GM21786 (cell line): Measurements from ENCODE around the gene SMIM3.

Experiments used
- ATAC-seq: cut with Tn5 transposase; IDR thresholded peaks from one replicate; pipeline ENCODE4 v1.9.1; 2021; ENCODE audit not compliant: unreplicated experiment

Gene SMIM3

DNA sequence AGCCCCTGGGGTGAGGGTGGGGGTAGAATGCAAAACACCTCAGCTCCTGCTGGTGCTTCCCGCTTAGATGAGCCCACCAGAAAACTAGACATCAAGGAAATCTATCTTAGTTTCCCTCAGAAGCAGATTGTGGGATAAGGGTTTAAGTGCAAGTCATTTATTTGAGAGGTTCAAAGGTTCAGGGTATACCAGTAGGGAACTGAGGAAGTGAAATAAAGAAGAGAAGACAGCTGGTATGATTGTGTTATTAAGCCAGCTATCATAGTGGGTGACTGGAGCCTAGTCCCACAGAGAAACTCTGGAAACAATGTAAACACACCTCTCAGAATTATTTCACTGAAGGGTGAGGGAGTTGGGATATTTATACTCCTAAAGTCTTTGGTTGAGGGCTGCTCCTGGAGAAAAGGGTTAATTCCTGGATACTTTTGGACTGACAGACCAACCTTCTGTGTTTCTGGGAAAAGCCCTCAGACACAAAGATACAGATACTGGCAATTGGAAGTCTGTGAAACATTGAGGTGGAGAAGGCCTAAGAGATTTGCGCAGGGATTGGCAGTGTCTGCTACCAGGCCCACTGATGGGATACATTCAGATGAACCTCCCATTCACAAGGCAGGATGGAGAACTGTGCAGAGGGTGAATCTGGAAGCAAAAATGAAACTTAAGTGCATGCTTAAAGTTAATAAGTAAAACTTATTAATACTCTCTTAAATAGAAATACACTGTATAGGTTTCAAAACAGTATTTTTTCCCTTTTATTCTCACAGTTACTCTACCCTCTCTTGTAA is 13.4 kb upstream of the SMIM3 start:
- ATAC-seq = no peak

DNA sequence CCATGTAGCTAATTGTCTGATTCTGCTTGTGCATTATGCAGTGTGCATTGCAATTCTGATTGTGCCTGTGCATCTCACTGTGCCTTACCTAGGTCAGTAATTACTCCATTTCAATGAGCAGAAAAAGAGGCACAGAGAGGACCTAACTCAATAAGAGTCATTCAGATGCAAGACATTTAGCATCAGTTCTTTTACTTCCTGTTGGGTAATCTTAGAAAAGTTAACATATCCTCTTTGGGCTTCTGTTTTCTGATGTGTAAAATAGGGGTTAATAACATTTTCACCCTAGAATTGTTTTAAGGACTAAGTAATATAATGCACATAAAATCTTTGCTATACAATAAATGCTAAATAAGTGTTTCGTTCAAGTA is 12.8 kb upstream of the SMIM3 start:
- ATAC-seq = no peak

DNA sequence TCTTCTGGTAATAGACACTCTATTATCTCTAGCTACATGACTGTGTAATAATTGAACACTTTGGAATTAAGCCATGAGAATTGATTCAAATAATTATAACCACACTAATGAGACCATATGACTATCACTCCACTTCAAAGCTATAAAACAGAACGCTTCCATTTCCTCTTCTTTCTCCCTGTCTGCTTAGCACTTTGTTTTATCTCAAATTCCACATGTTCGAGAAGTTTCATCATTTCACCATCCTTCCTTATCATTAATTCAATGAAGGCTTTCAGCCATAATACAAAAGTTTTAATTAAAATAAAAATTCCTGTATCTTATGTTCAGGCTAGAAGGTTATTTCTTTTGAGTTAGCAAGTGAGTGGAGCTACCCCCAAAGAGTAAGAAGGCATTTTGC is 12.3 kb upstream of the SMIM3 start:
- ATAC-seq = no peak

DNA sequence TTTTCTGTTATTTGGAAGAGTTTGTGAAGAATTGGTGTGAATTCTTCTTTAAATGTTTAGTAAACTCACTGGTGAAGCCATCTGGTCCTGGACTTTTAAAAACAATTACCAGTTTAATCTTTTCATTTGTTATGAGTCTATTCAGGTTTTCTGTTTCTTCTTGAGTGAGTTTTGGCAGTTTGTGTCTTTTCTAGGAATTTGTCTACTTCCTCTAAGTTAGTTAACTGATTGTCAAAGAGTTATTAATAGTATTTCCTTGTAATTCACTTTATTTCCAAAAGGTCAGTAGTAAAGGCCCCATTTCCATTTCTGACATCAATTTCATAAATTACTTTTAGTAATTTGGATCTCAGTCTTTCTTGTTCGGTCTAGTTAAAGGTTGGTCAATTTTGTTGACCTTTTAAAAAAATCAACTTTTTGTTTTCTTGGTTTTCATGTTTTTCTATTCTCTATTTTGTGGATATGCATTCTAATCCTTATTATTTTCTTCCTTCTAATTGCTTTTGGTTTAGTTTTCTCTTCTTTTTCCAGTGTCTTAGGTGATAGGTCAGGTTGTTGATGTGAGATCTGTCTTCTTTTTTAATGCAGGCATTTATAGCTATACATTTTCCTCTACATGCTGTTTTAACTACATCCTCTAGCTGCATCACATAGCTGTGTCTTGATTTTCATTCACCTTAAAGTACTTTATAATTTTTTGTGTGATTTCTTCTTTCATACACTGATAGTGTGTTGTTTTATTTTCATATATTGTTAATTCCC is 7.3 kb upstream of the SMIM3 start:
- ATAC-seq = no peak

DNA sequence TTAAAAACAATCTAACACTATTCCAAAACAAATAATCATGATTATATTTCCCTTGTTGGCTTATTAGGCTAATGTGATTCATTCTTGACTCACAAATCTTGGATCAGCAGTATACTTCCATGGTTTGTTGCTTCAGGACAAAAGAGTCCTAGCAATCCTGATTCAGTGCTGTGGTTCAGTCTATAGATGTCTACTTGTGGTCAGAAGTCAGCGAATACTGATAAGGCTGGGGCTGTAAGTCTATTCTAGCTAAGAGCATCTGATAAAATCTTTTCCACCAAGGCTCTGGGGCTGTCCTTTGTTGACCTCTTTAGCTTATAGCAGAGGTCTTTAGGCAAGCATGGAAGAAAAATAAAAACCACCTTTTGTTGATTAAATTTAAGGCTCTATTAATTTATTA is 4.4 kb upstream of the SMIM3 start:
- no peak for ATAC-seq

DNA sequence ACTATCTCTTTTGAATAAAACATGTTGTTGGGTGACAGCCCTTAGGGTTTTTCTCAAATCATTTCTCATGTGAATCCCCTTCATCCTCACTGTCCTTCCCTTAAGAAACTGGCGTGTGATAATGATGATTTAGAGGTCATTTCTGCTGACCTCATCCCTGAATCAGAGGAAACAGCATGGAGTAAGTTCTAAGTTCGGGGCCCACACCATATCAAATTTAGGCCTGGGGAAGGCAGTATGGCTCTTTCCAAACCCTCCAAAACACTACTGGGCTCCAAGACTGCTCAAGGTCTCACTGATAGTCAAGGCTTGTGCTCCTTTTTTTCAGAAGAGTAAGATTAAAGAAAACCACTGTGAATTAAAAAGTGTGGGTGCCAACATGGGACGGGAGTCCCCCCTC is 872 bp upstream of the SMIM3 start:
- ATAC-seq = no peak

DNA sequence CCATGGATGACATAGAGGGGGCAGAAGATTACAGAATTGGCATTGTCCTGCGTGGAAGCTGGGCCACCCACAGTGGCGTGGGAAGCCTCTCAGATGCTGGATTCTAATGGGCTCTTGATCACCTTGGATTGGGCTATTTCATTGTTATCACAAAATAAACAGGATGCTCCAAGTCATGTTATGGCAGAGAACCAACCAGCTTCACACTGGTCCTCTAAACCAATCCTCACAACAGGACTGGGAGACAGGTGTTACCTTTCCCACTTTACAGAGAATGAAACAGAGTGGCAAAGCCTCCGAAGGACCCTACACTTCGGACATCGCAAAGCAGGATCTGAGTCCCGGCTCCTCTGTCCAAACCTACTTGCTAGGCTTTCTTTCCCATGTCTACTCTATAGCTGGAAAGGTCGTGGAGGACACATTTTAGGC is 455 bp upstream of the SMIM3 start:
- no peak for ATAC-seq

DNA sequence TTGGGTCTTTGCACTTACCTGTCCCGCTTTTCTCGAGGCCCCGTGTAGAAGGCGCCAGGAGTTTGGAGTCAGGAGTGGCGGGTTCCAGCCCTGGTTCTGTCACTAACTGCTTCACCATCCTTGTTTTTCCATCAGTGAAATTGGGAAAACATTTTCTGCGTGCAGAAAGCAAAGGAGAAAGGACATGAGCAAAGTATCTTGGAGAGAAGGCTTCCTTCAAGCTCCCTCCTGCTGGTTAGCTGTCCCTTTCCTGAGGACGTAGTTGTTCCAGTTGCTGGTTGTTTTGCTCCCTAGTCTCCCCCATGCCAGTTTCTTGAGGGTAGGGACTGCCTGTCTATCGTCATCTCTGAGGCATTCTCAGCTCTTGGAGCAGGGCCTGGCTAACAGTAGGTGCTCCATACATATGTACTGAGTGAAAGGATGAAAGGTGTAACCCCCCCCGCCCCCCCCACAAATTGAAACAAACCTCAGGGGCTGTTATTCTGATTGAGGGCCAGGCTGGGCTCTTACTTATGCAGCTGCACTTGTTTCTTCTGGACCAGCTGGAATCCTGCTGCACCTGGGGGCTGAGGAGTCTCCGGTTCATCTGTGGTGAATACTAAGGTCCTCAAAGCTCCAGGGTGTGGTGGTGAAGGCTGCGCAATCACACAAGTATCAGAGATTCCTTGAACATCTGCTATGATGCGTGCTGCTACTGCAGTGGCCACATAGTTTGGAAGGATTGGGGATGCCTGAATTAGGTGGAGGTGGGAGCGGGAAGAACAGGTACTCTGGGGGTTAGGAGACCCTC is 1.0 kb downstream of the SMIM3 start:
- no peak for ATAC-seq

DNA sequence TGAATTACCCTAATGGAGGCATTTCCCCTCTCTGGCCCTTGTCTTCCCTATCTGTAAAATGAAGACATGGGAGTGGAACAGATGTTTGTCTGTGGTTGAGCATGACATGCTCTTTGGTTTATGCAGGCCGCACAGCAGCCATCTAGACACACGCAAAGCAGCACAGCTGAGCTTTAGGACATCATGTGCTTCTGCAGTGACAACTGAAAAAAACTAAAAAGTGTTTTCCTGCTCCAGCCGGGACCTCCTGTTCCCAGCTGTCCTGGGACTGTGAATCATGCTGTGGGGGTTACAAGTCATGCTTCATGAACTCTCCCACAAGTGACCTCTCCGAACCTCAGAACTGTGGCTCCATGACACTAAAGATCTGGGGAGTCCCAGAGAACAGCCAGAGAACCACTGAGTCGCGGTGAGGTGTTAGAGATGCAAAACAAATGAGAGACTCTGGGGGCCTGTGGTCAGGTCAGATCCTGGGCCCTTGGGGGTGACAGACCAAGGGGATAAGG is 1.7 kb downstream of the SMIM3 start:
- ATAC-seq = peak; percentile 52

DNA sequence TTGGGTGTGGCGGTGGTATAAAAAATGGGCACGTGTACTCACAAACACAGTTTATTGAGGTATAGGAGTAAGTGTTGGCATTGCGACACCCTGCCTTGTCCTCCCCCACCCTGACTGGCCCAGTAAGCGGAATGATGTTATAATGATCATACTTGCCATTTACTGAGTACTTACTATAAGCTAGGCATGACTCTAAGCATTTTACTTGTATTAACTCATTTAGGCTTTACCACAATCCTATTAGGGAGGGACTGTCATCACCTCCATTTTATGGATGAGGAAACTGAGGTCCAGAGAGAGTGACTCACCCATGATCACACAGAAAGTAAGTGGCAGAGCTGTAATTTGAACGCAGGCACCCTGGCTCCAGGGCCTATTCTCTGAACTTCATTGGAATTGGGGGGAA is 2.3 kb downstream of the SMIM3 start:
- no peak for ATAC-seq

DNA sequence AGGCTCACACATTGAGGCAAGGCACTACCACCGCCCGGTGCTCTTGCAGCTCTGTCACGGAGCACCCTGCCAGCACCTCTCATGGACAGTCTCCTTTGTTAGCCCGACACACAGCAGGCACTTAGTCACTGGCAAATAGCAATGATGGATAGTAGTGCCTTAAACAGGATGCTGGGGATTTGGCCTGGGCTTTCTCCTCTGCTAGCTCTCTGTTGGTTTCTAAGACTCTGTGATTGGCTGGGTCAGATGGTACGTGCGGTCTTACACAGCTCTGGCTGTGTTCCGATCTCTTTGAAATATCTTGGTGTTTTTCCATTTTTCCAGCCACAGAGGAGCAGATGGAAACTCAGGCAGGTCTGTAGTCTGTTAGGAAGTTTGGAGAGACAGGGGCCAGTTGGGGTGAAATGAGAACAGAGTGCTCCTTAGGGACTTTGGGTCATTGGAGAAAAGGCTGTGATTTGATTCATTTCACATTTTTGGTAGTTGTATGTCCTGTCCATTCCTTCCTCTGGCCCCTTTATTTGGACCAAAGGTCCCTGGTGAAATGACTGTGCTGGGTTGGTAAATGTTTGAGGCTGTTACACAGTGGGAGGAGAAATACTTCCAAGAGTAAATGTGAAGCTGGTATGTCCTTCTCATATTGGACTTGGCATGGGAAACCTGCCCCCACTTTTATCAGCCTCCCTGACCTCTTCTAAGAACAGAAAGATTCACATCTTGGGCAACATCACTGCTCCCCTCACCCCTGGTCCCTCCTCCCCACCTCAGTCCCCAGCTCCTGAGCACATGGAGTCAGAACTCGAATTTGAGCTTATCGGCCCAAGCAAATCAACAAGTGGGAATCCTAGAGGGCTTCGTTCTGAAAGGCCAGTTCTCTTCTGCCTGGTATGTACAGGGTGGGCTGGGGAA is 3.4 kb downstream of the SMIM3 start:
- ATAC-seq = no peak

DNA sequence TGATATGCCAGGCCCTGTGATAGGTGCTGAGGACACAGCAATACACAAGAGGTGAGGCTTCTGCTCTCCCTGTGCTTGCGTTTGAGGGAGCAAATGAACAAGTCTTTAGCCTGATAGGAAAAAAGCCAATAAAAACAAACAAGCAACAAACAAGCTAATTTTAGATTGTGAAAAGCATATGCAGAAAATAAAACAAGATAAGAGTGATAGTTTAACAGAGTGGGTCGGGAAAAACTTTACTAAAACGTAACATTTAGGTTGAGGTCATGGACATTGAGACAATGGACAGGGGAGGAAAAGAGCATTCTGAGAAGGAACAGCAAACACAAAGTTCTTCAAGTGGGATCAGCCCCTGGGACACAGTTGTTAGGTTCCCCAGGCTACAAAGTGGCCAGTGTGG is 4.3 kb downstream of the SMIM3 start:
- ATAC-seq = no peak

DNA sequence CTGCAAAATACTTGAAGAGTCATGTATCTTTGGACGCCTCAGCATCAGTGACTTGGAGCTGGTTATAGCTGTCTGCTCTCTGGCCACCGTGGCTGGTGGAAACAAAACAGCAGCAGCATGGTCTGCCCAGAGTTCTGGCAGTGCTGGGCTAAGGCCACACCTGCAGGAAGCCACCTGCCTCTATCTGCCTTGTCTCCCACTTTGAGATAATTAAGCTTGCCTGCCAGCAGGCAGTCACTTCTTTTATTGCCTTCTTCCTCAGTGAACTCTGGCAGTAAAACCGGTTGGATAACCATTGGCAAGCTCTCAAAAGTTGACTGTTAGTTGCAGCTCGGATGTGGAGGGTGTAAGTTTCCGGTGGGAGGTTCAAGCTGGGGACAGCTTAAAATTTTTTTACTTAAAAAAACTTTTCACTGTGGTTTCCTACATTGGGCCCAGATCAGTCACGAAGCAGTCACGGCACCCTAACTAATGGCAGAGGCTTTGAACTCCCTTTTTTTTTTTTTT is 4.9 kb downstream of the SMIM3 start:
- ATAC-seq = peak; percentile 48

DNA sequence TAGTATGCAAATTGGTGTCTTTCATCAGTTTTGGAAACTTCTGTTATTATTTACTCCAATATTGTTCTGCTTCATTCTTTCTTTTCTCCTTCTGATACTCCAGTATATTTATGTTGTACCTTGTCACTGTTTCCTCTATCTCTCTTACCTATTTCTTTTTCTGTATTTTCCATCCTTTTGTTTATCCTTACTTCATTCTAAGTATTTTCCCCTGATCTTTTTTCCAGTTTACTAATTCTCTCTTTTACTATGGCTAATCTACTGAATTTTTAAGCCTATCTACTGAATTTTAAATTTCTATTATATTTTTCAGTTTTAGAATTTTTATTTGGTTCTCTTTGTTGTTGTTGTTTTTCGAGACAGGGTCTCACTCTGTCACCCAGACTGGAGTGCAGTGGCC is 7.4 kb downstream of the SMIM3 start:
- ATAC-seq = no peak

DNA sequence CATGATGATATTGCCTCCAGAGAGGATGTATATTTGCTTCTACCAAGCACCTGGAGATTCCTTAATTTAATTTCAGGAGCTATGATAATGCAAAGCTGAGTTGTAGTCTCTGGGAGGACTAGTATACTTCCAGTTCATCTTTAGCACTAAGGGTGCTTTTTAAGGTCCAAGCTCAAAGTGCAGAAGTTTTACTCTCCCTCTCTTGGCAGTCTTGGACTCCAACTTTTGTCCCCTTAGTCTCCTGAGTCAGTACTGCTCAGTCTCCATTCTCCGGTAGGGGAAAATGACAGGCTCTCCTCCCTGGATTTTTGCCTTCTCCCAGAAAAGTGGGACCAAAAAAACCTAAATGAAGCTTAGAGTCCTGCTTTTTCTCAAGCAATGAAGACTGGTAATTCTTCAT is 8.3 kb downstream of the SMIM3 start:
- no peak for ATAC-seq

DNA sequence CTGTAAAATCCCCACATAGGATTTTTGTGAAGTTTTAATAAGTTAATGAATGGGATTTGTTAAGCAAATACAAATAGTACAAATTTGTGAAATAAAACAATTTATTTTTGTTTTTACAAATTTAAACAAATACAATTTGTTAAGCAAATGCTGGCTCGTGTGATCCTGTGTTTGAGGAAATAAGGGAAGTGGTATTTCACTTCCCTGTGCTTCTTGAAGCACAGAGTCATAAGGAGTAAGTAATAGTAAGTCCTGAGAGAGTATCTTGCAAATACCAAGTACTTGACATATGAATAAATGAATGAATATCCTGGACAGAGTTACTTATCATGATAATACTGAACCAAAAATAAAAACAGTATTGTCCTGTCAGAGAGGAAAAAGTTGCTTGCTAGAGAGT is 9.1 kb downstream of the SMIM3 start:
- no peak for ATAC-seq

DNA sequence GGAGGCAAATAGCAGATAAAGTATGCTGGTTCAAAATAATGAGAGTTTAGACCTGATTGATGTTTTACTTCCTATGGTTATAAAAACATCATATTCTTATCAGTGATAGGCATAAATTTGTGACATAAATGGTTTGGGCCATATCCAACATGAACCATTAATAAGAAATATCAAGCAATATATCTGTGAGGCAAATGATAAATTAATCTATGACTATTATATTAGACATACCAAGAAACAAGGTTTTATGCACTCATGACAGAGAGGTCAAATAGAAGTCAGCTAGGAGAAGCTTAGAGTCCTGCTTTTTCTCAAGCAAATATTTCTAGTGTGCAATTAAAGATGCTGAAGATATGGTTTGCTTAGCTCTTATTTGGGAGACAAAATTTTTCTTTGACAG is 10.4 kb downstream of the SMIM3 start:
- ATAC-seq = no peak

DNA sequence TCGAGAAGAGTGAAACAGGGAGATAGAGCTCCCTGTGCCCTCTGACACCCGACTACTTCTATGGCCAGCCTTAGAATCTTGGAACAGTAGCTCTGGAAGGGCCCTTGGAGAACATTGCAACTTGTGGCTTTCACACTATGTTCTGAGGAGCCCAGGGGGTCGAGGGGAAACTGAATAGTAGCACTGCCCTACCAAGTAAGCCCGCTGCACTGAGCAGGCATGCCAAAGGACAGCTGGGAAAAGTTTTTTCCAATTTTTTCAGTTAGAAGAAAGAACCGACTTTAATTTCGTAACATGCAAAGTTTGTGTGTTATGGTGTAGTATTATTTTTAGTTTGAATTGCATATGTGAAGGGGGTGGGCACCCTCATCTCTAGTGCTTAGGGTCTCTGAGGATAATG is 10.9 kb downstream of the SMIM3 start:
- ATAC-seq = no peak

DNA sequence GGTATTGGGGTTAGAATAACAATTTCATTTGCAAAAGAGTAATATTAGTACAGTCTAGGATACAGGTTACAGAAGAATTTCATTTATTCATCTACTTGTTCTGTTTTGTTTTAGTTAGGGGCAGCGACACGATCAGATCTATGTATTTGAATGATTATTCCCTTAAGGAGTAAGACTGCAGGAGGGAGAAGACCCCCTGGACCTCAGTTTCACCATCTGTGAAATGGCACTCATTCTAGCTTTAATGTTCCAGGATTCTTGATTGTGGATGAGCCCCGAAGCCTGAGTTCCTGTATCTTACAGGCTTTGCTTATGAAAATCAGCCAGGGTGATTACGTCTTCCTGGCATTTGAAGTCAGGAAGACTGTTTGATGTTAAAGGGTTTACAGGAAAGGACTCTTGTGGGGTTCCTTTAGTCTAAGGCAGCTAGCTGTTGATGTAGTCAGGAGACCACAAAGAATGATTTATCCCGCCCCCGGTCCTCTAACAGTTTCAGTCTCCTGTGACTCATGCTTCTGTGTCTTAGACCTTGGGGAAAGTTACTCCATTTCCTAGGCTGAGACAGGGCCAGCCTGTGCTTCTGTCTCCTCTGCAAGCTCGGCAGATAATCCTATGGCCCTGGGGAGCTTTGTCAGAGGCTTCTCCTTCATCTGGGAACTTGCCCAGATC is 11.5 kb downstream of the SMIM3 start:
- ATAC-seq = peak; percentile 98

DNA sequence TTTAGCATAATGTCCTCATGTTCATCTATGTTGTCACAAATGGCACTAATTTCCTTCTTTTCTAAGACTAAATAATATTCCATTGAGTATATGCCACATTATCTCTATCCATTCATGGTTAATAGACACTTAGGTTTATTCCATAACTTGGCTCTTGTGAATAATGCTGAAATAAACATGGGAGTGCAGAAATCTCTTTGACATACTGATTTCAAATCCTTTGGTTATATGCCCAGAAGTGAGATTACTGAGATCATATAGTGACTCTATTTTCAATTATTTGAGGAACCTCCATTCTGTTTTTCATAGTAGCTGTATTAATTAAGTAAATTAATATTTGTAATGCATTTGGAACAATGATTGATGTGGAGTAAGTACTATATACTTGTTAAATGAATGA is 13.0 kb downstream of the SMIM3 start:
- ATAC-seq = no peak
